ENCODE data around the gene SGCD. TPM values are rescaled to one million over a fixed set of nuclear protein-coding genes. Genes with fewer than 3 reads are reported as not detected.

Gene SGCD
- total and polyA plus RNA-seq, 9 of the 15 experiments (the other 6 are each of a cell fraction or from before 2014, with no cell fraction given) = not detected

DNA sequence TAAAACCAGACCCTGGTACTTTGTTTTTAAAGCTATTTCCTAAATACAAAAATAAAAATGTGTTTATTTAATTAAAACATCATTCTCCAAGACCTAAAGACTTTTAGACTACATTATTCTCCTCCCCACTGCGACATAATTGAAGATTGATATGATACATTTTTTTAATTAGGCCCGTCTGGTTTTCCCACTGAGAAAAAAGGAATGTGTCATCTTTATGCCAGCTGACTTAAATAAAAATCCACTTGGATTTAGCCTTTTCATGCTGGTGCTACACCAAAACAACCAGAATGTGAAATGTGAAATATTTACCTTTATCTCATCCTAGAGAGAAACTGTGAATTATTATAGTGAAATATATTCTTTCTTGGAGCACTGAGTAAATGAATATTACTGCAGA, 367.6 kb downstream of the SGCD start (continued):
- TF ChIP-seq, protein P1, sequence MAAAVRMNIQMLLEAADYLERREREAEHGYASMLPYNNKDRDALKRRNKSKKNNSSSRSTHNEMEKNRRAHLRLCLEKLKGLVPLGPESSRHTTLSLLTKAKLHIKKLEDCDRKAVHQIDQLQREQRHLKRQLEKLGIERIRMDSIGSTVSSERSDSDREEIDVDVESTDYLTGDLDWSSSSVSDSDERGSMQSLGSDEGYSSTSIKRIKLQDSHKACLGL (CRISPR knock-in tag; IDR thresholded peaks at IDR 0.05; ENCODE audit: borderline replicate concordance, poor library complexity, severe bottlenecking) = no peak

DNA sequence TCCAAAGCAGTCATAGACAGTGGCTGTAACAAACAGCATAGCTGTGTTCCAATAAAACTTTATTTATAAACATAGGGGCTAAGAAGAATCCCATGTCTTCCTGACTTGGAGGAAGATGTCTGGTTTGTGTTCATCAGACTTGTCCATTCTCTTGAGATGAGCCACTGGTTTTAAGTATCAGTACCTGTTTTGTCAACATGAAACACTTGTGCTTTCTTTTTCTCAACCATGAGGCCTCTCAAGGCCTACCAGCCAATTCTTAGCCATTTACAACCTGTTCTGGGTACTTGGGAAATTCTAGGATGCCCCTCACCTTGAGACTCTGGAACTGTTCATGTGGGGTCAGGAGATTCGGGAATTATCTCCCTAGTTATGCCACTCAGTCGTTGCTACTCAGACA, 368.8 kb downstream of the SGCD start:
- POLR2A ChIA-PET = no interaction called here
- no peaks in the 10 kb centered on the region for H3K27me3 ChIP-seq (ENCODE audit: control insufficient read depth in 2 of 2, insufficient read depth in 2 of 2, low read length in 2 of 2)
- WGBS (ENCODE audit: insufficient coverage, low coverage, missing lambda C conversion rate) = 0% methylated on average over 2 of the region's 2 CpGs
- BruUV-seq (replicated peaks) = no TSS peak
- DNase-seq (ENCODE audit: extremely low read depth in 1 of 4, low spot score in 3 of 4) (no peak), ATAC-seq (no peak), FAIRE-seq (no peak)
- in situ Hi-C loops (cut with MboI) (no loop called here), intact Hi-C loops (cut with micrococcal nuclease) (no loop called here)
- no peaks in the 10 kb centered on the region for H3K9me1 ChIP-seq (ENCODE audit: control insufficient read depth, insufficient read depth, low read length)
- H3K79me2 ChIP-seq (ENCODE audit: control insufficient read depth, insufficient read depth, low read length) = no peaks in the 10 kb centered on the region
- H4K20me1 ChIP-seq (replicated peaks; ENCODE audit: control insufficient read depth, insufficient read depth, low read length) = no peaks in the 10 kb centered on the region
- no peak overlapping the region for H3K4me2 ChIP-seq (ENCODE audit: insufficient read depth, low read length)
- no peak overlapping the region for H3K4me3 ChIP-seq
- no peak overlapping the region for H2AFZ ChIP-seq (ENCODE audit: low read depth, low read length)
- H3K27ac ChIP-seq (ENCODE audit: extremely low read depth, low read depth, low read length) = no peak overlapping the region
- no peaks in the 10 kb centered on the region for H3K4me1 ChIP-seq (replicated peaks in 1 of 2; ENCODE audit: control insufficient read depth in 2 of 2, insufficient read depth in 2 of 2, low read length in 2 of 2)
- no peaks in the 10 kb centered on the region for H3K9me3 ChIP-seq (replicated peaks; ENCODE audit: control insufficient read depth, insufficient read depth, low read depth, low read length)
- CTCF ChIA-PET (ENCODE audit: low intra/inter-chr PET ratio) = no interaction called here
- H3K36me3 ChIP-seq (ENCODE audit: control insufficient read depth, insufficient read depth, low read length) = no peaks in the 10 kb centered on the region
- H3K9ac ChIP-seq (ENCODE audit: insufficient read depth in 1 of 2, low read depth in 2 of 2, low read length in 2 of 2) = no peak overlapping the region
- TF ChIP-seq SRSF1 (IDR thresholded peaks at IDR 0.05; ENCODE audit: low read depth, low read length) (no peak), TFAM (CRISPR knock-in tag; conservative IDR thresholded peaks at IDR 0.05) (no peak), CREB1 (IDR thresholded peaks at IDR 0.05) (no peak), CREB1 (CRISPR knock-in tag; IDR thresholded peaks at IDR 0.05) (no peak), BRF1 (IDR thresholded peaks at IDR 0.05; ENCODE audit: borderline replicate concordance, extremely low read depth, insufficient read length) (no peak), MAFG (tag; conservative IDR thresholded peaks at IDR 0.05) (no peak), THRAP3 (IDR thresholded peaks at IDR 0.05; ENCODE audit: borderline replicate concordance) (no peak), CXXC5 (CRISPR knock-in tag; IDR thresholded peaks at IDR 0.05) (no peak), HDAC2 (IDR thresholded peaks at IDR 0.05) (no peak)
- TF ChIP-seq, protein P2, sequence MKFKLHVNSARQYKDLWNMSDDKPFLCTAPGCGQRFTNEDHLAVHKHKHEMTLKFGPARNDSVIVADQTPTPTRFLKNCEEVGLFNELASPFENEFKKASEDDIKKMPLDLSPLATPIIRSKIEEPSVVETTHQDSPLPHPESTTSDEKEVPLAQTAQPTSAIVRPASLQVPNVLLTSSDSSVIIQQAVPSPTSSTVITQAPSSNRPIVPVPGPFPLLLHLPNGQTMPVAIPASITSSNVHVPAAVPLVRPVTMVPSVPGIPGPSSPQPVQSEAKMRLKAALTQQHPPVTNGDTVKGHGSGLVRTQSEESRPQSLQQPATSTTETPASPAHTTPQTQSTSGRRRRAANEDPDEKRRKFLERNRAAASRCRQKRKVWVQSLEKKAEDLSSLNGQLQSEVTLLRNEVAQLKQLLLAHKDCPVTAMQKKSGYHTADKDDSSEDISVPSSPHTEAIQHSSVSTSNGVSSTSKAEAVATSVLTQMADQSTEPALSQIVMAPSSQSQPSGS (CRISPR knock-in tag; IDR thresholded peaks at IDR 0.05) = no peak
- TF ChIP-seq, protein P3, sequence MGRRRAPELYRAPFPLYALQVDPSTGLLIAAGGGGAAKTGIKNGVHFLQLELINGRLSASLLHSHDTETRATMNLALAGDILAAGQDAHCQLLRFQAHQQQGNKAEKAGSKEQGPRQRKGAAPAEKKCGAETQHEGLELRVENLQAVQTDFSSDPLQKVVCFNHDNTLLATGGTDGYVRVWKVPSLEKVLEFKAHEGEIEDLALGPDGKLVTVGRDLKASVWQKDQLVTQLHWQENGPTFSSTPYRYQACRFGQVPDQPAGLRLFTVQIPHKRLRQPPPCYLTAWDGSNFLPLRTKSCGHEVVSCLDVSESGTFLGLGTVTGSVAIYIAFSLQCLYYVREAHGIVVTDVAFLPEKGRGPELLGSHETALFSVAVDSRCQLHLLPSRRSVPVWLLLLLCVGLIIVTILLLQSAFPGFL (CRISPR knock-in tag; IDR thresholded peaks at IDR 0.05) = no peak
- TF ChIP-seq, protein P4, sequence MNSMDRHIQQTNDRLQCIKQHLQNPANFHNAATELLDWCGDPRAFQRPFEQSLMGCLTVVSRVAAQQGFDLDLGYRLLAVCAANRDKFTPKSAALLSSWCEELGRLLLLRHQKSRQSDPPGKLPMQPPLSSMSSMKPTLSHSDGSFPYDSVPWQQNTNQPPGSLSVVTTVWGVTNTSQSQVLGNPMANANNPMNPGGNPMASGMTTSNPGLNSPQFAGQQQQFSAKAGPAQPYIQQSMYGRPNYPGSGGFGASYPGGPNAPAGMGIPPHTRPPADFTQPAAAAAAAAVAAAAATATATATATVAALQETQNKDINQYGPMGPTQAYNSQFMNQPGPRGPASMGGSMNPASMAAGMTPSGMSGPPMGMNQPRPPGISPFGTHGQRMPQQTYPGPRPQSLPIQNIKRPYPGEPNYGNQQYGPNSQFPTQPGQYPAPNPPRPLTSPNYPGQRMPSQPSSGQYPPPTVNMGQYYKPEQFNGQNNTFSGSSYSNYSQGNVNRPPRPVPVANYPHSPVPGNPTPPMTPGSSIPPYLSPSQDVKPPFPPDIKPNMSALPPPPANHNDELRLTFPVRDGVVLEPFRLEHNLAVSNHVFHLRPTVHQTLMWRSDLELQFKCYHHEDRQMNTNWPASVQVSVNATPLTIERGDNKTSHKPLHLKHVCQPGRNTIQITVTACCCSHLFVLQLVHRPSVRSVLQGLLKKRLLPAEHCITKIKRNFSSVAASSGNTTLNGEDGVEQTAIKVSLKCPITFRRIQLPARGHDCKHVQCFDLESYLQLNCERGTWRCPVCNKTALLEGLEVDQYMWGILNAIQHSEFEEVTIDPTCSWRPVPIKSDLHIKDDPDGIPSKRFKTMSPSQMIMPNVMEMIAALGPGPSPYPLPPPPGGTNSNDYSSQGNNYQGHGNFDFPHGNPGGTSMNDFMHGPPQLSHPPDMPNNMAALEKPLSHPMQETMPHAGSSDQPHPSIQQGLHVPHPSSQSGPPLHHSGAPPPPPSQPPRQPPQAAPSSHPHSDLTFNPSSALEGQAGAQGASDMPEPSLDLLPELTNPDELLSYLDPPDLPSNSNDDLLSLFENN (IDR thresholded peaks at IDR 0.05; ENCODE audit: low read depth in 2 of 2, low read length in 2 of 2) = no peak
- TF ChIP-seq, protein P5, sequence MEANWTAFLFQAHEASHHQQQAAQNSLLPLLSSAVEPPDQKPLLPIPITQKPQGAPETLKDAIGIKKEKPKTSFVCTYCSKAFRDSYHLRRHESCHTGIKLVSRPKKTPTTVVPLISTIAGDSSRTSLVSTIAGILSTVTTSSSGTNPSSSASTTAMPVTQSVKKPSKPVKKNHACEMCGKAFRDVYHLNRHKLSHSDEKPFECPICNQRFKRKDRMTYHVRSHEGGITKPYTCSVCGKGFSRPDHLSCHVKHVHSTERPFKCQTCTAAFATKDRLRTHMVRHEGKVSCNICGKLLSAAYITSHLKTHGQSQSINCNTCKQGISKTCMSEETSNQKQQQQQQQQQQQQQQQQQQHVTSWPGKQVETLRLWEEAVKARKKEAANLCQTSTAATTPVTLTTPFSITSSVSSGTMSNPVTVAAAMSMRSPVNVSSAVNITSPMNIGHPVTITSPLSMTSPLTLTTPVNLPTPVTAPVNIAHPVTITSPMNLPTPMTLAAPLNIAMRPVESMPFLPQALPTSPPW (CRISPR knock-in tag; IDR thresholded peaks at IDR 0.05) = no peak
